Lung (tissue), 12 donors: ENCODE data around the gene DOCK3. TPM values are rescaled to one million over a fixed set of nuclear protein-coding genes. Genes with fewer than 3 reads are reported as not detected.

Source experiments
- ATAC-seq: fragments of 200-7000 bp; cut with Tn5 transposase; one replicate; pipeline ENCODE4 v1.9.1; 2020; ENCODE audit warnings: moderate number of reproducible peaks; ENCODE audit not compliant: insufficient read depth, low FRiP score
- DNase-seq, 3 donors: peaks; one replicate each; pipeline ENCODE4 v3.0.0-alpha.2; 2013 to 2017
- H3K27ac ChIP-seq, 2 donors: one replicate each; pipeline ENCODE4 v1.5.1; 2013; ENCODE audit warnings: mild to moderate bottlenecking in 2 of 2, moderate library complexity in 2 of 2, control low read depth in 1 of 2, inconsistent platforms in 1 of 2, low read depth in 1 of 2, low read length in 1 of 2
- H3K27me3 ChIP-seq, 3 donors: one replicate each; pipeline ENCODE4 v1.5.1; 2013; ENCODE audit warnings: low read length in 2 of 3; ENCODE audit not compliant: control insufficient read depth in 3 of 3, insufficient read depth in 3 of 3
- H3K36me3 ChIP-seq, 4 donors: one replicate each; pipeline ENCODE4 v1.5.1; 2013; ENCODE audit warnings: low read length in 4 of 4, mild to moderate bottlenecking in 1 of 4, moderate library complexity in 1 of 4; ENCODE audit not compliant: control insufficient read depth in 4 of 4, insufficient read depth in 4 of 4
- H3K4me1 ChIP-seq, 5 donors: one replicate each; pipeline ENCODE4 v1.5.1; 2013; ENCODE audit warnings: low read length in 5 of 5, mild to moderate bottlenecking in 2 of 5, moderate library complexity in 1 of 5; ENCODE audit not compliant: control insufficient read depth in 5 of 5, insufficient read depth in 5 of 5
- H3K4me3 ChIP-seq: one replicate; pipeline ENCODE4 v1.5.1; 2013; ENCODE audit warnings: mild to moderate bottlenecking, control low read depth, moderate library complexity
- H3K9ac ChIP-seq, 2 donors: one replicate each; pipeline ENCODE4 v1.5.1; 2013; ENCODE audit warnings: low read length in 2 of 2, control low read depth in 1 of 2; ENCODE audit not compliant: insufficient read depth in 1 of 2
- H3K9me3 ChIP-seq, 4 donors: one replicate each; pipeline ENCODE4 v1.5.1; 2013; ENCODE audit warnings: low read length in 3 of 4, mild to moderate bottlenecking in 1 of 4, moderate library complexity in 1 of 4; ENCODE audit not compliant: control insufficient read depth in 4 of 4, insufficient read depth in 3 of 4
- CTCF ChIP-seq: IDR thresholded peaks from 2 replicates; pipeline ENCODE4 v1.5.1; 2012; ENCODE audit warnings: mild to moderate bottlenecking; ENCODE audit errors: control extremely low read depth, extremely low read depth
- WGBS, 2 donors: extraction: QIAGEN DNeasy Blood & Tissue Kit; methylation state at CpG; one replicate each; pipeline ENCODE4 v1.1.7; 2013; 5-methylcytosine and 5-hydroxymethylcytosine counted together
- polyA plus RNA-seq, 2 donors: library from polyadenylated mRNA; stranded (reverse); fragments of 200-250 nt; gene quantifications; one replicate each; pipeline ENCODE4 v1.2.1, GENCODE V29; 2013
- total RNA-seq, 2 donors: library from RNA; depleted of rRNA in 1 of 2; stranded (reverse); fragments of >200 nt in 1 of 2; gene quantifications; one replicate each; pipeline ENCODE4 v1.2.1, GENCODE V29; 2014 to 2021
- donor health status: control.
- donor health status: control.
- donor health status: Bipolar disorder and iron deficiency.
- donor health status: healthy.
- donor health status: DM: yes; HTN: yes; CAD: no.

Gene DOCK3
- total and polyA plus RNA-seq, 4 donors = 0.06 to 1.4 (median 0.34) TPM

GRCh38 chr3:51145811-51146585, 471.3 kb downstream of the DOCK3 start:
- Histone ChIP-seq H3K27ac (no peak overlapping the region), H3K9ac (no peak overlapping the region), H3K4me1 (no peaks in the 10 kb centered on the region), H3K36me3 (no peaks in the 10 kb centered on the region), H3K27me3 (no peaks in the 10 kb centered on the region), H3K4me3 (no peak overlapping the region), H3K9me3 (no peaks in the 10 kb centered on the region)
- TF ChIP-seq CTCF = no peak
- WGBS, 2 donors = 87 to 90% methylated on average over 8 of the region's 8 CpGs
- DNase-seq (no peak), ATAC-seq (no peak)

DNA sequence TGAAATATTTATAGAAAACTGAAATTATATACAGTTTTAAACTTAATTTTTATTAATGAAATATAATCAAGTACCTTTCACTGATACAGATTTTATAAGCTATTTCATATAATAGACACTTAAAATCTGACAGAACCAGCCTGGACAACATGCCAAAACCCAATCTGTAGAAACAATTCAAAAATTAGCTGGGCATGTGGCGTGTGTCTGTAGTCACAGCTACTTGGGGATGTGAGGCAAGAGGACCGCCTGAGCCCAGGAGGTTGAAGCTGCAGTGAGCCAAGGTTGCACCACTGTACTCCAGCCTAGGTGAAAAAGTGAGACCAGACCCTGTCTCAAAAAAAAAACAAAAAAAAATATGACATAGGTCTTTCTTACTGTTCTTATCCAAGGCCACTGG, 472.1 kb downstream of the DOCK3 start:
- Histone ChIP-seq H3K27ac (no peak overlapping the region), H3K9ac (no peak overlapping the region), H3K36me3 (no peaks in the 10 kb centered on the region), H3K4me3 (no peak overlapping the region), H3K4me1 (no peaks in the 10 kb centered on the region), H3K27me3 (no peaks in the 10 kb centered on the region), H3K9me3 (no peaks in the 10 kb centered on the region)
- DNase-seq (no peak), ATAC-seq (no peak)
- WGBS, 2 donors = 92 to 93% methylated on average over 2 of the region's 2 CpGs
- no peak for TF ChIP-seq CTCF

GRCh38 chr3:51156147-51156546, 481.4 kb downstream of the DOCK3 start:
- ATAC-seq (no peak), DNase-seq (no peak)
- TF ChIP-seq CTCF = no peak
- Histone ChIP-seq H3K27me3 (peaks cover 0 to 2% (median 0%) of the 10 kb centered on the region in 3 donors), H3K36me3 (no peaks in the 10 kb centered on the region), H3K4me1 (no peaks in the 10 kb centered on the region), H3K9me3 (no peaks in the 10 kb centered on the region), H3K9ac (no peak overlapping the region), H3K27ac (no peak overlapping the region), H3K4me3 (no peak overlapping the region)
- 80 to 91% methylated on average over 2 of the region's 2 CpGs for WGBS, 2 donors

DNA sequence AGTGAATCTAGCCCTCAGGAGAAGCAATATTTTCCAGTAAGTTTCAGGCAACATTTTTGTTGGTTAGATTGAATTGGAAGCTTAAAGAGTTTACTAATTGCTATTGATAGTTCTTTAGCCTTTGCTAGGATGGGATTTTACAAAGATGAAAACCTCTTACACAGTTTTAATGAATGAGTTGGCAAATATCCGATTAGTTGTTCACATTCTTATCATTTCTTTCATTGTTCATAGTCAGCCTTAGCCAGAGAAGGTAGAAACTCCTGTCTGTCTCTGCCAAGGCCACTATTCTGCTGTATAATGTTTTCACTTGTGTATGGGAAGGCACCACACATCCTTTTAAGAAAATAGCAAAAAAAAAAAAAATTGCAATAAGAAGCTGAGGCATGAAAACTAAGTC, 488.3 kb downstream of the DOCK3 start:
- H3K27me3 ChIP-seq = no peaks in the 10 kb centered on the region
- WGBS, 2 donors = 67 to 87% methylated on average over 1 of the region's 1 CpG
- H3K27ac ChIP-seq = no peak overlapping the region
- no peaks in the 10 kb centered on the region for H3K4me1 ChIP-seq
- no peak overlapping the region for H3K9ac ChIP-seq
- H3K9me3 ChIP-seq = no peaks in the 10 kb centered on the region
- DNase-seq (no peak), ATAC-seq (no peak)
- no peak for TF ChIP-seq CTCF
- no peaks in the 10 kb centered on the region for H3K36me3 ChIP-seq
- no peak overlapping the region for H3K4me3 ChIP-seq
